SK-N-DZ (cell line): ENCODE measurements around the gene C19orf85.

ENCODE experiments used
- DNase-seq: peaks from one replicate; pipeline ENCODE4 v3.0.0-alpha.2; 2015; ENCODE audit warnings: low spot score

Gene C19orf85

DNA sequence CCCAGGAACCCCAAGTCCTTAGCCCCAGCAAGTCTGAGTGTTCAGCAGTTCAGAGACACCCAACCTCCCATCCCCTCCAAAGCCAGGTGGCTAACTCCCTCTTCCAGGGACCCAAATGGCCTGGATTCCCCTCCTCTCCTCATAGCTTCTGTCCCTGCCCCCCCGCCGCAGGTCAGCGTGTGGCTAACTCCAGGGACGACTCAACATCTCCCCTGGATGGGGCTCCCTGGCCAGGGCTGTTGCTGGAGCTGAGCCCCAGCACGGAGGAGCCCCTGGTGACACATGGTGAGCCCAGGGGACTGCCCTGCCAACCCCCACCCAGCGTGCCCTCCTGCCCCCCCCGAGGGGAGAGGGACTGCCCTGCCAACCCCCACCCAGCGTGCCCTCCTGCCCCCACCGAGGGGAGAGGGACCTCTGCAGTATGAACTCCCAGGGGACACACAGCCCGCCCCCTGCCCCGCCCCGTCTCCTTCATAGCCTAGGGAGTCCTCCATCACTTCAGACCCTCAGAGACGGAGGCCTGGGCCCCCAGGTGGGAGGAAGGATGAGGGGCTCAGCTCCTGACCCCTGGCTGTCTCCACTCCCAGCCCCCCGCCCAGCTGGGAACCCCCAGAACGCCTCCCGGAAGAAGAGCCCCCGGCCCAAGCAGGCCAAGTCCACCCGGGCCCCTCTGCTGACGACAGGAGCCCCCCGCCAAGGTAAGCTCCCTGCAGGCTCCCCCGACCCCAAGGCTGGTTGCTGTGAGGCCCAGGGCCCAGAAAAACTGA is 25.3 kb upstream of the C19orf85 start:
- no peak for DNase-seq

- no peak for DNase-seq
Observed at GRCh38 chr19:55488986-55489710, 24.6 kb upstream of the C19orf85 start.

DNA sequence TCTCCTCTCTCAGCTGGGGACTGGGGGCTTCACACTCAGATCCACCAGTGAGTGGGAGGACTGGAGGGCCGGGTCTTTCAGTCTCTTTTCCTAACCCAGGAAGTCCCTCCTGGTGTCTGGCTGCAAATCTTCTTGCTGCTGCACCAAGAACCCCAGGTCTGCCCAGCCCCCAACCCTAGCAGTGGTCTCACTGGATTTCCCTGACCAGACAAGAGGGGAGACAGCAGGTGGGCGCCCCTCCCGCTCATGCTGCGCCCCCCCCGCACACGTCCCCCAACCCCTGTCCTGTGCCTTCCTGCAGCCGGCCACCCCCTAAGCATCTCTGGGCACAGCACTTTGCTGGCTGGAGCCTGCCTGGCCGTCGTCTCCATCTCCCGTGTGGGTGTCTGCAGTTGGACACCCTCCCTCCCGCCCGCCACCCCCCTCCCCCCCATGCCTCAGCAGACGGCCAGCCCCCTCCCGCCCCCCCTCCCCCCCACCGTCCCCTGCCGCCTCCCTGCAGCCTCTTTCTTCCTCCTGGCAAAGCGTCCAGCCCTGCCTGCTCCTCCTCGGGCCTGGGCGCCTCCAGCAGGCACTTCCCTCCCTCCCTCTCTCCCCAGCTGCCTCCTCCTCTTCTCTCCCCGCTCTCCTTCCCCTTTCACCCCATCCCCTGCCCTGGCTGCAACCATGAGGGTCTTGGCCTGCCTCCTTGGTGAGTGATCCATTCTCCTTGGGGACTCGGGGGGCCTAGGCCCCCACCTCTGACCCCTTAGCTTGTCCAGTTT is 23.6 kb upstream of the C19orf85 start, which contains the start of gene SSC5D:
TSS of gene SSC5D (plus strand) at position 513 of the 764 bp plus-strand sequence. CDS start at position 667, 154 bp downstream.
- no peak for DNase-seq

DNA sequence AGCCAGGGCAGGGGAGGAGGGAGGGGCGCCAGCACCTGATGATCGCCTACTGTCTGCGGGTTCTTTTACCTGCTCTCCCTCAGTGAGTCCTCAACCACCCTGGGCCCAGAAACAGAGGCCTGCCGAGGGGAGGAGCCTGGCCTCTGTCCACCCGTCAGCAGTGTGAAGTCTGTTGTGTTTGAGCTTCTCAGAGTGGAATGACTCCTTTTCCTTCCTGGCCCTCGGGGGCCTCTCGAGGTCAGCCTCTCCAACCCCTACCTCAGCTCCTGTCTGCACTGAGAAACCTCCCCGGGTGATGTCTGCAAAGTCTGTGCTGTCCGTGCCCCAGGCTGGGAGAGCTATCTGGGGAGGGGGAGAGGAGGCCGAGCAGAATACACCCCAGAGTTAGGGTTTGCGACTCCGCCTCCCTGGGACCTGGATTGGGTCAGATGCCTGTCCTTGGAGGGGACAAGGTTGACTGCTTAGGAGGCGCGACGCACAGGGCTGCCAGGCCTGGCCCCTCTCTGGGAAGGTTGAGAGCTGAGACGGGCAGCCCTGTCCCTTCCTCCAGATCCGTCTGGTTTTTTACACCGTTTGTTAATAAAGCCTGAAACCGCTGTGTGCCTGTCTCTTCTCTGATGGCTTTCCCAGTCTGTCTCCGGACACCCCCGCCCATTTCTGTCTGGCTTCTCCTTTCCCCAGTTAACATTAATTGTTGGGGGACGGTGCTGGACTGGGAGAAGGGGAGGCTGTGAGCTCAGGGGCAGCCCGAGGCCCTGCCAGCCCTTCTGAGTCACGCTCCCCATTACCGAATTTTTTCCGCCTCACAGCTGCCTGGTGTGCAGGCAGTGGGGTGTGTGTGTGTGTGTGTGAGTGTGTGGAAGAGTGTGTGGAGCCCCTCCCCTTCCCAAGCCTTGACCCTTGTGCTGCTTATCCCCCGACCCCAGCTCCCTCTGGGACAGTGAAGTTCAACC is 22.7 kb upstream of the C19orf85 start:
- DNase-seq = no peak

GRCh38 chr19:55486043-55486970 is 21.8 kb upstream of the C19orf85 start:
- no peak for DNase-seq

GRCh38 chr19:55485439-55486011 is 21.0 kb upstream of the C19orf85 start:
- no peak for DNase-seq

DNA sequence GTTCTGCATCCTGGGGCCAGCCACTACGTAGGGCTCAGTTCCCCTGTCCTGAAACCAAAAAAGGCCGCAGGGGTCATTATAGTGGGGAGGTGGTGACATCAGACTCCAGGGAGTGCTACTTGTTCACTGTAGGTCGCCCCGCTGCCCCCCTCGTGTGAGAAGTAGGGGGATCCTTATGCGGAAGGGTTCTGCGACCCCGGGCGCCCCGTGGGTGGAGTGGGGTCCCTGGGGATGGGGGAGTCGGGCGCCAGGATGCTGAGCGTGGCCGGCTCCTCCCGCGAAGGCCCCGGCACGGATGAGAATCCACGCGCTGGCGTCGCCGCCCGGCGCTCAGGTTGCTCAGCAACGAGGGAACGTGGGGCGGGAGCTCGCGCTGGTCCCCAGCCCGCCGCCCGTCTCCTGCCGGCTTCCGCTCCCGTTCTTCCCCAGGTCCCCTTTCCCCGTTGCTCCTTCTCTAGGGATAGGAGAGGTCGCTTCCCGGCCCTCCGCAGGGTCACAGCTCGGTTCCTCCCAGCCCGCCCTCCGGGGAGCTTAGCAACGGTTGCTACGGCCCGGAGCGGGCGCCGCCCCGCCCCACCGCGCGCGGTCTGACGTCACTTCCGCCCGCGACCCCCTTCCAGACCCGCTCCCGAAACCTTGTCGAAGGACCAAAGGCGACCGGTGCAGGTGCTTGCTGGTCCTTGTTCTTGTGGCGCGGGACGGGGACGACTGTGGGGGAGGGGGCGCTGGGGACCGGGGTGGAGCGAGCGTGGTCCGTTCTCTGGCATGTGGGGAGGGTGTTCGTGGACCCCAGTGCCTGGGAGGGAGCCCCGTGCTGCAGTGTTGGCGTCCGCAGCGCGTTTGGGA is 20.3 kb upstream of the C19orf85 start, which contains the start of gene NAT14:
TSS of gene NAT14 (plus strand) at position 596 of the 846 bp plus-strand sequence. CDS start 521 bp downstream, outside the sequence.
- peak; percentile 62 for DNase-seq

GRCh38 chr19:55483706-55484592 is 19.4 kb upstream of the C19orf85 start:
- no peak for DNase-seq

- DNase-seq = no peak
Observed at GRCh38 chr19:55482967-55483705, 18.6 kb upstream of the C19orf85 start.

DNA sequence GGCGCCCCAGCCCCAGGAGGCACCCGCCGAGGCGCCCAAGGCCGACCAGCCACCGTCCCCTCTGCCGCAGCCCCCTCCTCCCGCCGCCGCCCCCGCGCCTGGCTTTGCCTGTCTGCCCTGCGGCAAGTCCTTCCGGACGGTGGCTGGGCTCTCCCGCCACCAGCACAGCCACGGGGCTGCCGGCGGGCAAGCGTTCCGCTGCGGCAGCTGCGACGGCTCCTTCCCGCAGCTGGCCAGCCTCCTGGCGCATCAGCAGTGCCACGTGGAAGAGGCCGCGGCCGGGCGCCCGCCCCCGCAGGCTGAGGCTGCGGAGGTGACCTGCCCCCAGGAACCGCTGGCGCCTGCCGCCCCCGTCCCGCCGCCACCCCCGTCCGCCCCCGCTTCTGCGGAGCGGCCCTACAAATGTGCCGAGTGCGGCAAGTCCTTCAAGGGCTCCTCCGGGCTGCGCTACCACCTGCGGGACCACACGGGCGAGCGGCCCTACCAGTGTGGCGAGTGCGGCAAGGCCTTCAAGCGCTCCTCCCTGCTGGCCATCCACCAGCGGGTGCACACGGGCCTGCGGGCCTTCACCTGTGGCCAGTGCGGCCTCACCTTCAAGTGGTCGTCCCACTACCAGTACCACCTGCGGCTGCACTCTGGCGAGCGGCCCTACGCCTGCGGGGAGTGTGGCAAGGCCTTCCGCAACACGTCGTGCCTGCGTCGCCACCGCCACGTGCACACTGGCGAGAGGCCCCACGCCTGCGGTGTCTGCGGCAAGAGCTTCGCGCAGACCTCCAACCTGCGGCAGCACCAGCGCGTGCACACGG is 17.8 kb upstream of the C19orf85 start:
- no peak for DNase-seq

DNA sequence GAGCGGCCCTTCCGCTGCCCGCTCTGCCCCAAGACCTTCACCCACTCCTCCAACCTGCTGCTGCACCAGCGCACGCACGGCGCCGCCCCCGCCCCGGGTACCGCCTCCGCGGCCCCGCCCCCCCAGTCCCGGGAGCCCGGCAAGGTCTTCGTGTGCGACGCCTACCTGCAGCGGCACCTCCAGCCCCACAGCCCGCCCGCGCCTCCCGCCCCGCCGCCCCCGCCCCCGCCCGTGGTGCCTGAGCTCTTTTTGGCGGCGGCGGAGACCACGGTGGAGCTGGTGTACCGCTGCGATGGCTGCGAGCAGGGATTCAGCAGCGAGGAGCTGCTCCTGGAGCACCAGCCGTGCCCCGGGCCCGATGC is 17.2 kb upstream of the C19orf85 start:
- no peak for DNase-seq

- no peak for DNase-seq
Observed at GRCh38 chr19:55481148-55481793, 16.7 kb upstream of the C19orf85 start.

- no peak for DNase-seq
Observed at GRCh38 chr19:55479451-55480230, 15.1 kb upstream of the C19orf85 start.

DNA sequence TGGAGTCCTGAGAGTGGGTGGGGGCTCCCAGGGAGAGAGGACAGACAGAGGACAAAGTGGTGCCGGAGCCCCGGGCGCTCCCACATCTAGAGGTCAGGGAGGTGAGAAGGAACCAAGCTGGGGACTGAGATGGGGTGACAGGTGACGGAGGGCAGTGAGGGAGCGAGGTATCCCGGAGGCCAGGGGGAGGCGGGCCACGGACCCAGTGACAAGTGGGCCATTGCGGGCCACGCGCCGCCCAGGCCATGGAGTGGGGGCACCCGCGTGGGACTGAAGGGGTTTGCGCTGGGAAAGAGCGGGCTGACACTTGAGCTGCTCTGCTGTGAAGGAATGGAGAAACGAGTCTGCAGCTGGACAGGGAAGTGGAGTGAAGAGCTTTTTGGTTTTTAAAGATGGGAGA is 14.5 kb upstream of the C19orf85 start:
- DNase-seq = no peak

DNA sequence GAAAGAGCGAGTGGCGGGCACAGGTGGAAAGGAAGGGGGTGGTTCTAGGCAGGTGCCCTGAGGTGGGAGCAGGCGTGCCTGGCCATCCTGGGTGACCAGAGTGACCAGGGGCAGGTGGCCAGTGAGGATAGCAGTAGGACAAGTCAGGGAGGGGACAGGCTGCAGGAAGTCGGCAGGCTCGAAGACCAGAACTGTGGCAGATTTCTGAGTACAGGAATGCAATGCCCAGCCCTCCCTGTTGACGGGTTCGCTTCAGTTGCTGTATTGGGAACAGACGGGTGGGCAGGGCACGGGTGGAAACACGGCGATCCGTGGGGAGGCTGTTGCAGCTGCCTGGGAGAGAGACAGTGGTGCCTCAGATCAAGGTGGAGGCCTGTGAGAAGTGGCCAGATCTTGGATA is 13.8 kb upstream of the C19orf85 start:
- no peak for DNase-seq
